GM18870 (cell line): Measurements from ENCODE around the gene LGALS1.
"Not testable (repeated sequence)": the region's sequence is repeated elsewhere in the genome, so short reads cannot be mapped to it uniquely, and the experiment has no call there.

Source experiments
- ATAC-seq: cut with Tn5 transposase; IDR thresholded peaks from one replicate; pipeline ENCODE4 v1.9.1; 2021; ENCODE audit warnings: moderate library complexity; ENCODE audit not compliant: unreplicated experiment

Gene LGALS1

DNA sequence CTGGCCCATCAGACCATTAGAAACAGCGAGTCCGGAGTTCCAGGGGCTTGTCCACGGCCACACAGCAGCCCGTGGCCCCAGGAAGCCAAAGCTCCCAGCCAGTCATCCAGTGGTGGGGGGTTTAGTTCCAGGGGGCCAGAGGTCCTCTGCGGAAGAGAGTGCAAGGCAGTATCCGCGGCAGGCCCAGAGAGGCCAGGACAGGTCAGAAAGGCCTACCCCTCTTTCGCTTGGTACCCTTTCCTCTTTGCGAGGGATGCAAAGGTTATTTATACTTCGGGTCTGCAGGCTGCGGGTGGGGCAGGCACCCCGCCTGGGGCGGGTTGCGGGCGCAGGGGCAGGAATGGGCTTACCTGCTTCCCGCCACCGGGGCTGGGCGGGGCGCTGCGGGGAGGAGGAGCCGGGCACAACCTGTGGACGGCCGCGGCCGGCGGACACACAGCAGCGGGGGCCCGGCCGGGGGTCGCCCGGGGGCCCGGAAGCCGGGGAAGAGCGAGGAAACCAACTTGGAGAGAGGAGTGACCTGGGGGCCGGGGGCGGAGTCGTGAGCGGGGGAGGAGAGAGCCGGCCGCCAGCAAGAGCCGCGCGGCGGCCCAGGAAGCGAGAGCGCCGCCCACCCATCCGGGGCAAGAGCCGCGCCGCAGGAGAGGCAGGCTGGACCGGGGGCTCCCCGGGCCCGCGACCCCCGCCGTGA, 36.2 kb upstream of the LGALS1 start, which contains the start of gene SH3BP1:
Gene SH3BP1, plus strand, starts transcription at position 600 of the 691 bp plus-strand sequence. CDS start 119 bp downstream, outside the sequence.
- ATAC-seq, result no peak

DNA sequence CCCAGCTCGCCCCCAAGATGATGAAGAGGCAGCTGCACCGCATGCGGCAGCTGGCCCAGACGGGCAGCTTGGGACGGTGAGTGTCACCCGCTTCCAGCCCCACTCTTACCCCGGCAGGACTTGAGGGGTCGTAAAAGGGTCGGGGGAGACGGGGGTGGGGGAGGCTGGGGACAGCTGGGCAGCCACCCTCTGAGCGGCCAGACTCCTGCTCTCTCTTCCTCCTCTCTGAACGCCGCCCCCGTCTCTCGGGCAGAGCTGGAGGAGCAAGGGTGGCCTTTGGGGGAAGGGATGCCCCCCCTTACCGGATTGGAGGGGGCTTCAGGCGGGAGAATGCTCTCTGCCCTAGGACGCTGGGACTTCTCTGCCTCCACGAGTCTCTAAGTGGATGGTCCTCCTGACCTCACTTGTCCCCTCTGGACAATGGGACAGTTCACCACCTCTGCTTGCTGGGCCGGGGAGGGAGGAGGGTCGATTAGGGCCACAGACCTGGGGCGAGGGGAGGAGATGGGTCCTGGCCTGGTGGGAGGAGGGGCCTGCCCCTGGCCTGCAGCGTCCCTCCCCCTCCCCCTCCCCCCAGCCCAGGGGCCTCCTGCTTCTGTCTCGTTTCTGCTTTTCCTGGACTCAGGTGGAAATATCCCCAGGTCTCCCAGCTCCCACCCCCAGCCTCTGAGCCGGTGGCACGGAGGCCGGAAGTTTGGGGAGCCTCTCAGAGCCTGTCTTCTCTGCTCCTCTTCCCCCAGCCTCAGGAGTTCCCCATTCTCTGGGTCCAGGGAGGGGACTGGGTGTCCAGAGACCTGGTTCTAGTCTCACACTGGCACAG, 35.5 kb upstream of the LGALS1 start:
- no peak for ATAC-seq

DNA sequence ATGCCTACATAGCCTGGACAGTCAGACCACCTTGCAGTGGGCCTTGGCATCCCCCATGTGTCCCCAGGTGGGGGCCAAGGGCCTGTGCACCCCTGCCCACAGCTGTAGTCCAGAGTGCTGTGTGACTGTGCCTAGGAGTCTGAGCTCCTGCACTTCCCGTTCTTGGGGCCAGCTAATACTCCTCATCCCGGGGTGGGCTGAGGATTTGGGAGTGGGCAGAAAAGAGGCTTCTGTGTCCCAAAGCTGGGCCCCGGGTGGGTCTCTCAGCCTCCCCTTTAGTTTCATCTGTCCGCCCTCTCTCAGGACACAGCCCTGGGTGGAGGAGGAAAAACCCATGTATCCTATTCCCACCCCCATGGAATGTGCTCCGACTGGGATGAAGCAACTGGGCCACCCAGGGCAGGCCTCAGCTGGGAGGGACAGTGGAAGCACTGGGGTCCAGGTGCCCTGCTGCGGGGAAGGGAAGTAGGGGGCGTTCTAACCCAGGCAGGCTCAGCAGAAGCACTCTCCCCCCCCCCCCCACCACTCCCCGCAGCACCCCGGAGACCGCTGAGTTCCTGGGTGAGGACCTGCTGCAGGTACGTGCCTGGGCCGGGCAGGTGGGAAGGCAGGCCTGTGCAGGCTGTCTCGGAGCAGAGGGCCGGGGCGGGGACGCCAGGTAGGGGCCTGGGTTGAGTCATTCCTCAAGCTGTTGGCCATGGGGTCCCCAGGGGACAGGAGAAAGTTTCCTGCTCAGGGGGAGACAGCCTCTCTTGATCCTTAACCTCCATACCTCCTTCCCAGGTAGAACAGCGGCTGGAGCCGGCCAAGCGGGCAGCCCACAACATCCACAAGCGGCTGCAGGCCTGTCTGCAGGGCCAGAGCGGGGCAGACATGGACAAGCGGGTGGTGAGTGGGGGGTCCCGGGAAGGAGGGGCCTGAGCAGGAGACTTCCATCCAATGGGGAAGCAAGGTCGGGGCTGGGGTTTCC, 34.6 kb upstream of the LGALS1 start:
- ATAC-seq, result no peak

DNA sequence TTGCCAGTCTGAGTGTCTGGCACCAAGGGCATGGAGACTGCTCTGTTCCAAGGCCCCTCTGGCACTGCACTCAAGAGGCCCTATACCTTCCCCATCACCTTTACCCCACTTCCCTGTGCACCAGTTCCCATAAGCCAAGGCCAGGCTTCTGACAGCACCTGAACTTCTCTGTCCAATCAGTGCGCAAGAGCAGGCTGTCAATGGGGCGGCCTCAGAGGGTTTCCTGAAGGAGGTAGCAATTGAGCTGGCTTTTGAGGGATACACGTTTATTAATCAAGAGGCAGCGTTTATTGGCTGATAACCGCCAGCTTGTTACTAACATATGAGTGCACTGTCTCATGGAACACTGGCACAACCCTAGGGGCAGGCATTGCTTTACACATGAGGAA, 33.9 kb upstream of the LGALS1 start:
- no peak for ATAC-seq

DNA sequence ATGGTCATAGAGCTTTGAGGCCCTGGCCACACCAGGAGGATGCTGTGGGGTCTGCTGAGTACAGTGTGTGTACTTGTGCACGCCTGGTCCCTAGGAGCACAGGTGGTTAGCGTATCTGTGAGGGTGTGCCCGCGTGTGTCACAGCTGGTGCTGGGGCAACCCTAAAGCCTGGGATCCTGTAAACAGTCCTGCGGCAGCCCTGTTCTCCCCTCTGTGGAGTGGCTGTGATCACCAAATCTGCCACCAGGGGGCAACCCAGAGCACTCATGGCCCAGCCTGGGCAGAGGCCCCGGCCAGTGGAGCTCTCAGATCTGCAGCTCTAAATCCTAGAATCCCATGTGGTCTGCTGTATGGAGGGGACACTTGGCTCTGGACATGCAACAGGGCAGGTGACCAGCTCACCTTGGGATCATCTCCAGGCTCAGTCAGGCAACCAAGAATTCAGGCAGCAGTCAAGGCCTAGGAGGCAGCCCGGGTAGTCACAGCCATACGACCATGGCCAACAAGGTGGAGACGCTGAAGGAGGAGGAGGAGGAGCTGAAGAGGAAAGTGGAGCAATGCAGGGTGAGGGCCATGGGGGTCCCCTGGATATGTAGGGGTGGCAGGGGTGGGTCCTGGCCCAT, 32.1 kb upstream of the LGALS1 start:
- no peak for ATAC-seq

DNA sequence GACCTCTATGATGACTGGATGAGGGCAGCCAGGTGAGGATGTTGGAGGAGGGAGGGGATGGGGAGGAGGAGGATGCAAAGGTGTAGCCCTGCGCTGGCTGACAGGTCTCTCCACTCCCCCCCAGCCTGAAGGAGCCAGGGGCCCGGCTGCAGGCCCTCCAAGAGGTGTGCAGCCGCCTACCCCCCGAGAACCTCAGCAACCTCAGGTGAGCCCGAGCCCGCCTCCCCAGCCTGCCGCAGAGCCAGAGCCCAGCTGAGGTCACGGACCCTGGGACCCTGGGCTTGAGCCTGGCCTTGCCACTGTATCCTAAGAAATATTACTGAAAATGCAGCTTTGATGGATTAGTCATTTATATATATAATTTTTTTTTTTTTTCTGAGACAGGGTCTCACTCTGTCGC, 28.1 kb upstream of the LGALS1 start:
- ATAC-seq, result no peak

DNA sequence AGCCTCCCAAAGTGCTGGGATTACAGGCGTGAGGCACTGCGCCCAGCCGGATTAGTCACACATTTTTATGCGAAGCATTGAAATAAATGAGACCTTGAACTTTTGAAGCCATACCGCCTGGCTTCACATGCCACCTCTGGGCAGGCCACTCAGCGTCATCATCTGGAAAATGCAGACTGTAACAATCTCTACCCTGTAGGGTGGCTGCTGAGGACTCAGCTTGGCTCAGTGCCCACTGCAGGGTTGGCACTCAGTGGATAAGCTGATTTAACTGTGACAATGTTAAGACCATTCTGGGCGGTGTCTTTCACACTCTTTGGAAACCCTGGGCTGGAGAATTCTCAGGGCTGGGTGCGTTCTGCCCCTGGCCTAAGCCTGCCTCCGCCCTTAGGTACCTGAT, 27.5 kb upstream of the LGALS1 start:
- ATAC-seq, result no peak

DNA sequence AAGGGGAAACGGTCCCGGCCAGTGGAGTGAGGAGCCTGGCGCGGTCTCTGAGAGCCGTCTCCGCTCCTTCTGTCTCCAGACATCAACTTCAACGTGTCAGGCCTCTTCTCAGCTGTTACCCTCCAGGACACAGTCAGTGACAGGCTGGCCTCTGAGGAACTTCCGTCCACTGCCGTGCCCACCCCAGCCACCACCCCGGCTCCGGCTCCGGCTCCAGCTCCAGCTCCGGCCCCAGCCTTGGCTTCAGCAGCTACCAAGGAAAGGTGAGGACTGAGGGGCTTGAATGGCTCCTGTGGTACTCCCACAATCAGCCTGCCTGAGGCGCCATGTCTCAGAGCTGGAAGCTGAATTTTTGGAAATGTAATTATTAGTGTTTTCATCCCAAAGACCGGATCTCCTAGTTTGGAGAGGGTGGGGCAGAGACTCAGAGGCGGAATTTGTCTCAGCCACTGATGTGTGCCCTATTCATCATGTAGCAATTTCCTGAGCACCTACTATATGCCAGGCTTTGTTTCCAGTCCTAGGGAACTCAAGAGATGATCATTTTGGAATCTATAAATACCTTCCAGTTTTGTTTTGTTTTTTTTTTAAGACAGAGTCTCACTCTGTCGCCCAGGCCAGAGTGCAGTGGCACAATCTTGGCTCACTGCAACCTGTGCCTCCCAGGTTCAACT, 24.8 kb upstream of the LGALS1 start:
- no peak for ATAC-seq

DNA sequence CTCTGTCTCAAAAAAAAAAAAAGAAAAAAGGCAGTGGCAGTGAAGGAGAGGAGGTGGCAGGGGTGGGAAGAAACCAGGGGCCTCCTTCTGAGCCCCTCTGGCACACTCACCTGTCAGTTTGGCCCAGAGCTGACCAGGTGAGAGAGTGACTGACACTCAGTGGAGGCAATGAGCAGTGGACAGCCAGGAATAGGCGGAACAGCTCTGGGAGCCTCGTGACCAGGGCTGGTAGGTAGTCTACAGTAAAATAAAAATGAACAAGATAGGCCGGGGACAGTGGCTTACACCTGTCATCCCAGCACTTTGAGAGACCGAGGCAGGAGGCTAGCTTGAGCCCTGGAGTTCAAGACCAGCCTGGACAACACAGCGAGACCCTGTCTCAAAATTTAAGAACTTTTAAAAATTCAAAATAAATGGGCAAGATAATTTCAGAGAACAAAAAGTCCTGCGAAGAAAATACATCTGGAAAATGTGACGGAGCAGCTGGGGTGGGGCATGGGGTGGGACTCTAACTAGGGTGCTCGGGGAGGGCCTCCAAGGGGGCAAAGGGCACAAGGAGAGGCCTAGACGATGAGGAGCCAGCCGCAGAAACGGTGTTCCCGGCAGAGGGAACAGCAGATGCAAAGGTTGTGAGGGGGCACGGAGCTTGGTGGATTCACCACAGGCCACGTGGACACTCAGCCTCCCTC, 20.7 kb upstream of the LGALS1 start:
- no peak for ATAC-seq

DNA sequence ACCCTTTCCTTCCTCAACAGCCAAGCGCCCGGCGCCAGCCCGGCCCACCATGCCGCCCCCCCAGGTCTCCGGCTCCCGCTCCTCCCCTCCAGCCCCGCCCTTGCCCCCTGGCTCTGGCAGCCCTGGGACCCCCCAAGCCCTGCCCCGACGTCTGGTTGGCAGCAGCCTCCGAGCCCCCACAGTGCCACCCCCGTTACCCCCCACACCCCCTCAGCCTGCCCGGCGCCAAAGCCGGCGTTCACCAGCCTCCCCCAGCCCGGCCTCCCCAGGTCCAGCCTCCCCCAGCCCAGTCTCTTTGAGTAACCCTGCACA, 20.2 kb upstream of the LGALS1 start:
- no peak for ATAC-seq

DNA sequence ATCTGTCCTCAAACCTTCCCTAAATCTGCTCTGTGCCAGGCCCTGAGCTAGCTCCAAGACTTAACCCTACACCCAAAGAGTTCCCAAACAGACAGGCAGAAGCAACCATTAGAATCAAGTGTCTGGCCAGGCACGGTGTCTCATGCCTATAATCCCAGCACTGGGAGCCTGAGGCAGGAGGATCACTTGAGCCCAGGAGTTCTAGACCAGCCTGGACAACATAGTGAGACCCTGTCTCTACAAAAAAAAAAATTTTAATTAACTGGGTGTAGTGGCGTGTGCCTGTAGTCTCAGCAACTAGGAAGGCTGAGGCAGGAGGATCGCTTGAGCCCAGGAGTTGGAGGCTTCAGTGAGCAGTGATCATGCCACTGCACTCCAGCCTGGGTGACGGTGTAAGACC, 18.9 kb upstream of the LGALS1 start:
- ATAC-seq, result not testable (repeated sequence)

DNA sequence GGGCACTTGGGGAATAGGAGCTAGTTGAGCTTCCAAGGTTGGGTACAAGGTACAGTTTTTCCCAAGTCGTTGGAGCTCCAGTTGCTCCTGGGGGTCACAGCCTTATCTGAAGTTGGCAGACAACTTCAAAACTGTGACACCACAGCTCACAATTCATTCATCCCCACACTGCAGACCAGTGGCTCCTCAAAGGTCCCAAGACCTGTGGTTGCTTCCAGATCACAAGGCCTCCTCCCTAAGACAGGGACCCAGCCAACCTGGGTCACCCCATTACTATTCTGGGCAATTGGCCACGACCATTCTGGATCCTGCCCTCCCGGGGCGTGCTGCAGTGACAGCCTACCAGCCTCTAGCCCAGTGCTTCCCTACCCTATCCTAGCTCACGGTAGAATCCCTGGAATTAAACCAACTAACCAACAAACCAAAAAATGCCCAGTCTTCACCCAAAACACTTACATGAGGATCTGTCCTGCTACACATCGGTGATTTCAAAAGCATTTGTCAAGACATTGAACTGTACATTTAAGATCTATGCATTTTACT, 17.8 kb upstream of the LGALS1 start:
- ATAC-seq, result no peak

DNA sequence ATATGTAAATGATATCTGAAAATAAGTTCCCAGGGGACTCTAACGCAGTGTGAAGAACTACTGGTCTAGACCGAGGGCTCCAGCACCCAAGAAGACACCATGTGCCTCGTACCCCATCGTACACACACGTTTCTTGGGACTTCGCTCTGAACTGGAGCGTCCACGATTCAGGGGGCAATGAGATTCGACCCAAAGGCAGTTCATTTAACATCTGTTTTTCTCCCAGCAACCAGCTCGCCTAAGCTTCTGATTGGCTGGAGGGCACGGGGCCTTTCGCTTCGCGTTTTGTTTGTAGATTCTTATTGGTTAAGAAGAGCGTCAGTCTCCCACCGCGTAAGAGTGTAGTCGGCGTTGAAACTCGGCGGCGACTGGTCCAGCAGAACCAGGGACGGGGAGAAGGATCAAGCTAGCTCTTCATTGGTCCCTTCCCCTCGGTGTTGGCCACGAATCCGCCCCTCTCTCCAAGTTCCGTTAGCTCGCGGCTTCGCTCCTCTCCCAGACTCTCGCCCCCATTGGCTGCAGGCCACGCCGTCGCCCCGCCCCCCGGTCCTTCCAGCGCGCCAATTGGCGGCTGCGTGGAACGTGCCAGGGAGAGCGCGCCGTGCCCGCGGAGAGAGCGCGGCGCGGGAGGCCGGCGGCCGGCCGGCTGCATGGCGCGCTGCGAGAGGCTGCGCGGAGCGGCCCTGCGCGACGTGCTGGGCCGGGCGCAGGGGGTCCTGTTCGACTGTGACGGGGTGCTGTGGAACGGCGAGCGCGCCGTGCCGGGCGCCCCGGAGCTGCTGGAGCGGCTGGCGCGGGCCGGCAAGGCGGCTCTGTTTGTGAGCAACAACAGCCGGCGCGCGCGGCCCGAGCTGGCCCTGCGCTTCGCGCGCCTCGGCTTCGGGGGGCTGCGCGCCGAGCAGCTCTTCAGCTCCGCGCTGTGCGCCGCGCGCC, 17.0 kb upstream of the LGALS1 start, which contains the start of gene PDXP:
Gene PDXP, plus strand, starts transcription at position 591 of the 933 bp plus-strand sequence. Its CDS starts 60 bp downstream, at position 651.
- peak; percentile 84 for ATAC-seq

DNA sequence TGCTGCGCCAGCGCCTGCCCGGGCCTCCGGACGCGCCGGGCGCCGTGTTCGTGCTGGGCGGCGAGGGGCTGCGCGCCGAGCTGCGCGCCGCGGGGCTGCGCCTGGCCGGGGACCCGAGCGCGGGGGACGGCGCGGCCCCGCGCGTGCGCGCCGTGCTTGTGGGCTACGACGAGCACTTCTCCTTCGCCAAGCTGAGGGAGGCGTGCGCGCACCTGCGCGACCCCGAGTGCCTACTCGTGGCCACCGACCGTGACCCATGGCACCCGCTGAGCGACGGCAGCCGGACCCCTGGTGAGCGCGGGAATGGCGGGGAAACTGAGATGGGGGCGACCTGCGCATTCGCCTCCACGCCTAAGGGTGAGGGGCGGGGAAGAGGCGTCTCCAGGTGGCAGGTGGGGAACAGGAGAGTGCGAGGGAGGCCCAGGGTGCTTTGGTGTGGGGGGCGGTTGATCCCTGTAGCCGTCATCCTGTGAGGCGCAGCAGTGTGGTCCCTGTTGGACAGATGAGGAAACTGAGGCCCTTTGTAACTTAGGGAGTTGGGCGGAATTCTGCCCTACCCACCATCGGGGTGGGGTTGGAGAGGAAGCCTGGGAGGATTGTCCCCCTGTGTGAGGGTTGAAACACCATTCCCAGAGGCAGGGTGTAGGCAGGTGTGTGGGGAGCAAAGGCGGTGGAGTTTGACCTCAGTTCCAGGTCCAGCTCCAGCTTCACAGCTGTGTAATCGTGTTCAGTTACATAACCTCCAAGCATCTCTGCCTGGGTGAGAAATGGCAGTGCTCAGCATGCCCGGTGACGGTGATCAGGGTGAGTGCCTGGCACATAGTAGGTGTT, 16.2 kb upstream of the LGALS1 start:
- ATAC-seq, result no peak

DNA sequence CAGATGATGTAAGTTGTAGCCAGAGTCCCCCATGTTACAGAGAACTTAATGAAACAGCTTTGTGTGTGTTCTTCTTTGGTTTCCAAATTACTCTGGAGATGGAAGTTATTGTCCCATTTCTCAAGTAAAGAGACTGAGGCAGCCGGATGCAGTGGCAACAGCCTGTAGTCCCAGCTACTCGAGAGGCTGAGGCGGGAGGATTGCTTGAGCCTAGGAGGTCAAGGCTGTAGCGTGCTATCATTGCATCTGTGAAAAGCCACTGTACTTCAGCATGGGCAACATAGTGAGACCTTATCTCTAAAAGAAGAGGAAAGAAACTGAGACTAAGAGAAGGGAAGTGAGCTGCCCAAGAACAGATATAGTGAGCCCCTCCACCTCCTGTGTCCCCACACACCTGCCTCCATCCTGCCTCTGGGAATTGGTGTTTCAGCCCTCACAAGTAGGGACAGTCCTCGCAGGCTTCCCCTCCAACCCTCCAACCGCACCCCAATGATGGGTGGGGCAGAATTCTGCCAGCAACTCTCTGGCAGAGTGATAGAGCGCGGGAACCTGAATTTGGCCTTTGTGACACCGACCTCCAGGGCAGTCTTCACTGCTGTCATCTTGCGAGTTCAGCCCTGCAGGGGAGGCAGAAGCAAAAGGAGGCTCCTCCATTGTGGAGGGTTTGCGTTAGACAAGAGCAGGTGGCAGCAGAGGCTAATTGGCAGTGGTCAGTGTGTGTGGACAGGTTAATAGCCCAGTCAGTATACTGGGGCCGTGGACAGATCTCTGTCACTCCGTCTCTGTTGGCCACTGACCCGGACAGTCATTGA, 15.3 kb upstream of the LGALS1 start:
- ATAC-seq, result no peak

DNA sequence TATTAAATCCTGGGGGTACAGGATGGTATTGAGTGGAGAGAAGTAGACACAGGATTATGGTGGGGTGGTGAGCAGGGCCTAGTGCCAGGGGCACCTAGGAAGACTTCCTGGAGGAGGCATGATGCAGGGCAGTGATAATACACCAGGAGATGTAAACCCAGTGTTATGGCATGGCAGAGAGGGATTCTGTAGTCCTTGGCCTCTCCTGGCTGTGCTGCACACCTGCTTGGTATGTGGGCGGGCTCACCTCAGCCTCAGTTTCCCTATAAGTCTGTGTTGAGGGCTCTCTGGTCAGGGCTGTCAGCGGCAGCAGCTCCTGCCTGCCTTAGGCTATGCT, 14.8 kb upstream of the LGALS1 start:
- ATAC-seq, result no peak
